ENCODE data around the gene DUS1L.

DNA sequence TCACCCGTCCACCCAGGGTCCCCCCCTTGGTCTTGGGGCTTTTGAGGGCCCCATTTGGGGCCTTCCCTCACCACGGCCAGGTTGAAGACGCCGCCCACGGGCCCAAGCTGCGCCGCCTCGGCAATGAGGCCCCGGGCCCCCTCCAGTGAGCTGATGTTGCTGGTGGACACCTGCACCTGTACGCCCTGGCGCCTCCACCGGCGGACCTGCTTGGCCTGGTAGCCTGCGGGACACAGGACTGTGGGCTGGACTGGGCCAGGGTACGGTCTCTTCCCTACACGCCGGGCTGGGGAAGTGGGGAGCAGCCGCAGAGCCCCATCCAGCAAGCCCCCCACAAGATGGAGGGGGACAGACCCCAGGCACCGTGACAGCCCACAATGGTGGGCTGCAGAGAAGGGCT lies 16.9 kb upstream of the DUS1L start:
- TF ChIP-seq, protein P1, sequence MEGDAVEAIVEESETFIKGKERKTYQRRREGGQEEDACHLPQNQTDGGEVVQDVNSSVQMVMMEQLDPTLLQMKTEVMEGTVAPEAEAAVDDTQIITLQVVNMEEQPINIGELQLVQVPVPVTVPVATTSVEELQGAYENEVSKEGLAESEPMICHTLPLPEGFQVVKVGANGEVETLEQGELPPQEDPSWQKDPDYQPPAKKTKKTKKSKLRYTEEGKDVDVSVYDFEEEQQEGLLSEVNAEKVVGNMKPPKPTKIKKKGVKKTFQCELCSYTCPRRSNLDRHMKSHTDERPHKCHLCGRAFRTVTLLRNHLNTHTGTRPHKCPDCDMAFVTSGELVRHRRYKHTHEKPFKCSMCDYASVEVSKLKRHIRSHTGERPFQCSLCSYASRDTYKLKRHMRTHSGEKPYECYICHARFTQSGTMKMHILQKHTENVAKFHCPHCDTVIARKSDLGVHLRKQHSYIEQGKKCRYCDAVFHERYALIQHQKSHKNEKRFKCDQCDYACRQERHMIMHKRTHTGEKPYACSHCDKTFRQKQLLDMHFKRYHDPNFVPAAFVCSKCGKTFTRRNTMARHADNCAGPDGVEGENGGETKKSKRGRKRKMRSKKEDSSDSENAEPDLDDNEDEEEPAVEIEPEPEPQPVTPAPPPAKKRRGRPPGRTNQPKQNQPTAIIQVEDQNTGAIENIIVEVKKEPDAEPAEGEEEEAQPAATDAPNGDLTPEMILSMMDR (conservative IDR thresholded peaks at IDR 0.05): no peak
- TF ChIP-seq ZFX (IDR thresholded peaks at IDR 0.05): no peak
